MCF 10A (cell line): ENCODE results near the gene TMEM30A. TPM values are rescaled to one million over a fixed set of nuclear protein-coding genes. Genes with fewer than 3 reads are reported as not detected.
A peak's percentile ranks its signal among the peaks of the same experiment; 100 is the strongest.

Experiments
- BruUV-seq: library from RNA; stranded (reverse); fragments of 400-500 nt; replicated peaks from 2 replicates; lab custom pipeline; 2021; lab: Mats Ljungman, UMichigan
- CTCF ChIA-PET: fragments of 300-600 bp; sonication (Branson Sonifier 250); formaldehyde crosslinking; extraction: SDS; loops from one replicate; lab custom pipeline; 2021; ENCODE audit warnings: antibody characterized with exemption, inconsistent platforms; lab: Yijun Ruan, JAX
- POLR2A ChIA-PET: fragments of 300-600, 350-650 bp; sonication (Branson Sonifier 250); formaldehyde crosslinking; extraction: SDS; loops from one replicate; lab custom pipeline; 2020; ENCODE audit warnings: antibody characterized with exemption, inconsistent platforms; lab: Yijun Ruan, JAX
- DNase-seq: peaks from one replicate; pipeline ENCODE4 v3.0.0-alpha.2; 2018; ENCODE audit not compliant: unreplicated experiment
- H3K27ac Mint-ChIP-seq: one replicate; pipeline ENCODE4 v1.8.0; 2022; ENCODE audit warnings: mild to moderate bottlenecking, low read depth, mixed read lengths; ENCODE audit not compliant: unreplicated experiment
- H3K27me3 Mint-ChIP-seq: one replicate; pipeline ENCODE4 v1.8.0; 2022; ENCODE audit warnings: mixed read lengths; ENCODE audit not compliant: insufficient read depth, unreplicated experiment
- H3K36me3 Mint-ChIP-seq: one replicate; pipeline ENCODE4 v1.8.0; 2022; ENCODE audit warnings: mild to moderate bottlenecking, moderate library complexity, mixed read lengths; ENCODE audit not compliant: insufficient read depth, unreplicated experiment
- H3K4me1 Mint-ChIP-seq: one replicate; pipeline ENCODE4 v1.8.0; 2022; ENCODE audit warnings: mixed read lengths; ENCODE audit not compliant: insufficient read depth, unreplicated experiment
- H3K4me3 Mint-ChIP-seq: one replicate; pipeline ENCODE4 v1.8.0; 2022; ENCODE audit warnings: mild to moderate bottlenecking, moderate library complexity, mixed read lengths; ENCODE audit not compliant: unreplicated experiment
- H3K9me3 Mint-ChIP-seq: one replicate; pipeline ENCODE4 v1.8.0; 2022; ENCODE audit warnings: mixed read lengths; ENCODE audit not compliant: unreplicated experiment
- intact Hi-C: fragments of 100-400 bp; cut with micrococcal nuclease; formaldehyde crosslinking; loops from 2 replicates; pipeline ENCODE4 v1.14.1; 2022
- total RNA-seq: library from RNA; stranded (reverse); gene quantifications from 2 replicates; pipeline ENCODE4 v1.2.3, GENCODE V29; 2022
- TF ChIP-seq, protein P1 (sequence below): fragments of 200-600 bp; IDR thresholded peaks from one replicate; pipeline ENCODE4 v1.8.0; 2022; ENCODE audit warnings: antibody characterized with exemption, mild to moderate bottlenecking; ENCODE audit not compliant: unreplicated experiment

TMEM30A gene
- total RNA-seq, 1 experiment from 2014 or later, result 53.7 TPM

- TF ChIP-seq, protein P1, sequence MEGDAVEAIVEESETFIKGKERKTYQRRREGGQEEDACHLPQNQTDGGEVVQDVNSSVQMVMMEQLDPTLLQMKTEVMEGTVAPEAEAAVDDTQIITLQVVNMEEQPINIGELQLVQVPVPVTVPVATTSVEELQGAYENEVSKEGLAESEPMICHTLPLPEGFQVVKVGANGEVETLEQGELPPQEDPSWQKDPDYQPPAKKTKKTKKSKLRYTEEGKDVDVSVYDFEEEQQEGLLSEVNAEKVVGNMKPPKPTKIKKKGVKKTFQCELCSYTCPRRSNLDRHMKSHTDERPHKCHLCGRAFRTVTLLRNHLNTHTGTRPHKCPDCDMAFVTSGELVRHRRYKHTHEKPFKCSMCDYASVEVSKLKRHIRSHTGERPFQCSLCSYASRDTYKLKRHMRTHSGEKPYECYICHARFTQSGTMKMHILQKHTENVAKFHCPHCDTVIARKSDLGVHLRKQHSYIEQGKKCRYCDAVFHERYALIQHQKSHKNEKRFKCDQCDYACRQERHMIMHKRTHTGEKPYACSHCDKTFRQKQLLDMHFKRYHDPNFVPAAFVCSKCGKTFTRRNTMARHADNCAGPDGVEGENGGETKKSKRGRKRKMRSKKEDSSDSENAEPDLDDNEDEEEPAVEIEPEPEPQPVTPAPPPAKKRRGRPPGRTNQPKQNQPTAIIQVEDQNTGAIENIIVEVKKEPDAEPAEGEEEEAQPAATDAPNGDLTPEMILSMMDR, result no peak
- Mint-ChIP-seq H3K4me1 (no peaks in the 10 kb centered on the region), H3K27me3 (no peaks in the 10 kb centered on the region), H3K4me3 (no peak overlapping the region), H3K27ac (no peak overlapping the region), H3K9me3 (no peaks in the 10 kb centered on the region), H3K36me3 (peaks cover 48% of the 10 kb centered on the region)
- ChIA-PET POLR2A (interaction anchor here (0.8 to 1.2 kb wide), 3 partner anchors 10 to 16 kb away, joined by 3 to 6 read pairs (median 3); no protein-coding TSS in a partner anchor), CTCF (interaction anchor here (0.7 to 1.0 kb wide), 2 partner anchors 277 to 1513 kb away, joined by 3 read pairs; no protein-coding TSS in a partner anchor)
- DNase-seq, result no peak
- intact Hi-C loops, result no loop called here
- BruUV-seq, result no TSS peak
These were observed 34.0 kb downstream of the TMEM30A start for GRCh38 chr6:75250552-75250951.

- Mint-ChIP-seq H3K9me3 (no peaks in the 10 kb centered on the region), H3K4me1 (peaks cover under 1% of the 10 kb centered on the region), H3K4me3 (no peak overlapping the region), H3K27ac (no peak overlapping the region), H3K36me3 (peaks cover 45% of the 10 kb centered on the region), H3K27me3 (no peaks in the 10 kb centered on the region)
- DNase-seq, result no peak
- no TSS peak for BruUV-seq
- intact Hi-C loops, result no loop called here
- ChIA-PET POLR2A (interaction anchor here (0.8 to 1.1 kb wide), 2 partner anchors 10 to 17 kb away, joined by 3 read pairs; no protein-coding TSS in a partner anchor), CTCF (interaction anchor here (0.8 to 1.0 kb wide), 2 partner anchors 18 to 277 kb away, joined by 3 read pairs; no protein-coding TSS in a partner anchor)
- TF ChIP-seq, protein P1, result no peak
These were observed 34.8 kb downstream of the TMEM30A start for GRCh38 chr6:75249837-75250236.

- Mint-ChIP-seq H3K4me1 (peaks cover 10% of the 10 kb centered on the region), H3K27me3 (no peaks in the 10 kb centered on the region), H3K9me3 (no peaks in the 10 kb centered on the region), H3K4me3 (no peak overlapping the region), H3K36me3 (peaks cover 37% of the 10 kb centered on the region), H3K27ac (no peak overlapping the region)
- ChIA-PET POLR2A (no interaction called here), CTCF (no interaction called here)
- intact Hi-C loops, result no loop called here
- DNase-seq, result no peak
- TF ChIP-seq, protein P1, result no peak
- BruUV-seq, result no TSS peak
These were observed 38.2 kb downstream of the TMEM30A start for GRCh38 chr6:75246386-75246785.

GRCh38 chr6:75244063-75244584 lies 40.5 kb downstream of the TMEM30A start:
- no peaks in the 10 kb centered on the region for H3K9me3 Mint-ChIP-seq
- DNase-seq, result no peak
- ChIA-PET CTCF (interaction anchor here (0.6 to 1.4 kb wide), 9 partner anchors 14 to 284 kb away, joined by 3 to 10 read pairs (median 3); no protein-coding TSS in a partner anchor), POLR2A (interaction anchor here (0.6 to 4.1 kb wide), 32 partner anchors 9 to 1724 kb away, joined by 3 to 53 read pairs (median 4); partner anchors contain the start of genes COL12A1, SENP6 and TMEM30A)
- no peaks in the 10 kb centered on the region for H3K27me3 Mint-ChIP-seq
- peak overlapping the region; percentile 100 for H3K27ac Mint-ChIP-seq
- BruUV-seq, result TSS peak; percentile 97
- peaks cover 15% of the 10 kb centered on the region for H3K4me1 Mint-ChIP-seq
- peaks cover 44% of the 10 kb centered on the region for H3K36me3 Mint-ChIP-seq
- TF ChIP-seq, protein P1, result no peak
- peak overlapping the region; percentile 99 for H3K4me3 Mint-ChIP-seq
- intact Hi-C loops, result no loop called here
